Breast epithelium (tissue), 4 donors: Measurements from ENCODE around the gene KLHL12. TPM values are rescaled to one million over a fixed set of nuclear protein-coding genes. Genes with fewer than 3 reads are reported as not detected.

Experiments used
- DNase-seq, 2 donors: peaks; one replicate each; pipeline ENCODE4 v3.0.0-alpha.2; 2019; ENCODE audit warnings: low spot score in 2 of 2
- H3K27ac ChIP-seq, 2 donors: fragments of 200-600 bp; sonication (generic) in 1 of 2; one replicate each; pipeline ENCODE4 v1.5.1; 2016 to 2019; ENCODE audit warnings: mild to moderate bottlenecking in 1 of 2
- H3K27me3 ChIP-seq, 2 donors: fragments of 200-600 bp; sonication (generic) in 1 of 2; one replicate each; pipeline versions ENCODE4 v1.5.1 to v1.6.0; 2017 to 2019; ENCODE audit warnings: control low read depth in 1 of 2, mild to moderate bottlenecking in 1 of 2
- H3K36me3 ChIP-seq: fragments of 200-600 bp; one replicate; pipeline ENCODE4 v1.5.1; 2019
- H3K4me1 ChIP-seq, 2 donors: fragments of 200-600 bp; sonication (generic); one replicate each; pipeline ENCODE4 v1.5.1; 2016 to 2019; ENCODE audit warnings: control low read depth in 1 of 2
- H3K4me3 ChIP-seq, 3 donors: fragments of 200-600 bp; sonication (generic); 1 replicate in 2 of 3; 2 replicates in 1 of 3; pipeline ENCODE4 v1.5.1; 2016 to 2019; ENCODE audit warnings: mild to moderate bottlenecking in 3 of 3, moderate library complexity in 2 of 3
- H3K9me3 ChIP-seq, 2 donors: fragments of 200-600 bp; sonication (generic) in 1 of 2; one replicate each; pipeline ENCODE4 v1.5.1; 2016 to 2019; ENCODE audit warnings: control low read depth in 1 of 2
- CTCF ChIP-seq, 3 donors: fragments of 450-650 bp; IDR thresholded peaks; one replicate each; pipeline ENCODE4 v1.5.1; 2016 to 2017; ENCODE audit warnings: antibody characterized with exemption in 3 of 3, mild to moderate bottlenecking in 3 of 3, moderate library complexity in 3 of 3
- POLR2A ChIP-seq: fragments of 450-650 bp; IDR thresholded peaks from one replicate; pipeline ENCODE4 v1.6.1; 2016; ENCODE audit warnings: antibody characterized with exemption, mild to moderate bottlenecking, moderate library complexity
- POLR2AphosphoS5 ChIP-seq, 3 donors: sonication (generic); formaldehyde crosslinking; IDR thresholded peaks; one replicate each; pipeline ENCODE4 v1.6.1; 2017; ENCODE audit warnings: antibody characterized with exemption in 3 of 3
- intact Hi-C: fragments of 100-400 bp; cut with DNase I; formaldehyde crosslinking; loops from one replicate; pipeline ENCODE4 v1.15.1; 2023; ENCODE audit warnings: low total_unique reads
- total RNA-seq, 3 donors: library from RNA; depleted of rRNA; stranded (reverse); fragments of >200 nt; gene quantifications; one replicate each; pipeline ENCODE4 v1.1.0, GENCODE V29; 2016

The KLHL12 gene
- total RNA-seq, 3 donors from 2014 or later, result 21.3 to 26.4 (median 25.5) TPM

GRCh38 chr1:202854787-202855186 is 72.2 kb downstream of the KLHL12 start:
- no peaks in the 10 kb centered on the region for H3K27me3 ChIP-seq
- H3K4me1 ChIP-seq, result no peaks in the 10 kb centered on the region
- intact Hi-C loops, result no loop called here
- DNase-seq, result no peak
- H3K4me3 ChIP-seq, result no peak overlapping the region
- no peak overlapping the region for H3K27ac ChIP-seq
- TF ChIP-seq POLR2A, result no peak
- TF ChIP-seq POLR2AphosphoS5 (IDR thresholded peaks at IDR 0.05), result no peak
- no peak for TF ChIP-seq CTCF (IDR thresholded peaks at IDR 0.05)
- H3K36me3 ChIP-seq, result no peaks in the 10 kb centered on the region
- no peaks in the 10 kb centered on the region for H3K9me3 ChIP-seq

- Histone ChIP-seq H3K9me3 (no peaks in the 10 kb centered on the region), H3K27me3 (no peaks in the 10 kb centered on the region), H3K4me1 (no peaks in the 10 kb centered on the region), H3K36me3 (no peaks in the 10 kb centered on the region), H3K4me3 (no peak overlapping the region), H3K27ac (no peak overlapping the region)
- intact Hi-C loops, result no loop called here
- no peak for DNase-seq
- no peak for TF ChIP-seq POLR2AphosphoS5 (IDR thresholded peaks at IDR 0.05)
- peak in 1 of 3 donors; percentile 17 for TF ChIP-seq CTCF (IDR thresholded peaks at IDR 0.05)
- TF ChIP-seq POLR2A, result no peak
Observed at GRCh38 chr1:202852163-202852904, 74.7 kb downstream of the KLHL12 start.

GRCh38 chr1:202850593-202851362 is 76.3 kb downstream of the KLHL12 start:
- no peak for TF ChIP-seq POLR2A
- H3K27ac ChIP-seq, result no peak overlapping the region
- H3K36me3 ChIP-seq, result no peaks in the 10 kb centered on the region
- H3K4me3 ChIP-seq, result no peak overlapping the region
- intact Hi-C loops, result no loop called here
- DNase-seq, result no peak
- H3K27me3 ChIP-seq, result no peaks in the 10 kb centered on the region
- no peaks in the 10 kb centered on the region for H3K9me3 ChIP-seq
- no peaks in the 10 kb centered on the region for H3K4me1 ChIP-seq

- DNase-seq, result no peak
- Histone ChIP-seq H3K36me3 (no peaks in the 10 kb centered on the region), H3K4me1 (no peaks in the 10 kb centered on the region), H3K4me3 (no peak overlapping the region), H3K27ac (no peak overlapping the region), H3K9me3 (no peaks in the 10 kb centered on the region), H3K27me3 (no peaks in the 10 kb centered on the region)
- intact Hi-C loops, result no loop called here
- TF ChIP-seq CTCF (IDR thresholded peaks at IDR 0.05) (no peak), POLR2AphosphoS5 (IDR thresholded peaks at IDR 0.05) (no peak), POLR2A (no peak)
Observed at GRCh38 chr1:202848191-202848542, 78.9 kb downstream of the KLHL12 start.

GRCh38 chr1:202844935-202845334 is 82.1 kb downstream of the KLHL12 start:
- no peaks in the 10 kb centered on the region for H3K4me1 ChIP-seq
- H3K27ac ChIP-seq, result no peak overlapping the region
- H3K9me3 ChIP-seq, result no peaks in the 10 kb centered on the region
- no peak for TF ChIP-seq POLR2AphosphoS5 (IDR thresholded peaks at IDR 0.05)
- no peak for TF ChIP-seq POLR2A
- TF ChIP-seq CTCF (IDR thresholded peaks at IDR 0.05), result no peak
- no peaks in the 10 kb centered on the region for H3K27me3 ChIP-seq
- DNase-seq, result no peak
- no peak overlapping the region for H3K4me3 ChIP-seq
- intact Hi-C loops, result no loop called here
- no peaks in the 10 kb centered on the region for H3K36me3 ChIP-seq
